ENCODE data around the gene SIX3.

The SIX3 gene

GRCh38 chr2:44934983-44935728 lies 6.3 kb upstream of the SIX3 start:
- no peak for TF ChIP-seq CTCF (IDR thresholded peaks at IDR 0.05; ENCODE audit: insufficient read depth, low read depth, low read length, missing control alignments)
- H3K4me3 ChIP-seq (ENCODE audit: low read length): no peak overlapping the region
- no peak for DNase-seq (ENCODE audit: low read depth)

GRCh38 chr2:44935729-44936098 lies 5.8 kb upstream of the SIX3 start:
- no peak for TF ChIP-seq CTCF (IDR thresholded peaks at IDR 0.05; ENCODE audit: insufficient read depth, low read depth, low read length, missing control alignments)
- DNase-seq (ENCODE audit: low read depth): no peak
- no peak overlapping the region for H3K4me3 ChIP-seq (ENCODE audit: low read length)

GRCh38 chr2:44936275-44936674 lies 5.2 kb upstream of the SIX3 start:
- no peak for DNase-seq (ENCODE audit: low read depth)
- TF ChIP-seq CTCF (IDR thresholded peaks at IDR 0.05; ENCODE audit: insufficient read depth, low read depth, low read length, missing control alignments): no peak
- H3K4me3 ChIP-seq (ENCODE audit: low read length): no peak overlapping the region

- no peak for DNase-seq (ENCODE audit: low read depth)
- H3K4me3 ChIP-seq (ENCODE audit: low read length): no peak overlapping the region
- TF ChIP-seq CTCF (IDR thresholded peaks at IDR 0.05; ENCODE audit: insufficient read depth, low read depth, low read length, missing control alignments): no peak
Measured at GRCh38 chr2:44936715-44937687, 4.5 kb upstream of the SIX3 start.

- H3K4me3 ChIP-seq (ENCODE audit: low read length): no peak overlapping the region
- no peak for TF ChIP-seq CTCF (IDR thresholded peaks at IDR 0.05; ENCODE audit: insufficient read depth, low read depth, low read length, missing control alignments)
- DNase-seq (ENCODE audit: low read depth): no peak
Measured at GRCh38 chr2:44937688-44938240, 3.7 kb upstream of the SIX3 start.

GRCh38 chr2:44938287-44939105 lies 3.0 kb upstream of the SIX3 start:
- no peak for DNase-seq (ENCODE audit: low read depth)
- TF ChIP-seq CTCF (IDR thresholded peaks at IDR 0.05; ENCODE audit: insufficient read depth, low read depth, low read length, missing control alignments): no peak
- no peak overlapping the region for H3K4me3 ChIP-seq (ENCODE audit: low read length)

All from epithelial cell of esophagus (primary cell).